MM.1S (cell line): Measurements from ENCODE around the gene CAPN5.

ENCODE experiments used
- DNase-seq: peaks from one replicate; pipeline ENCODE4 v3.0.0-alpha.2; 2015
- H2AFZ ChIP-seq: fragments of 300-600 bp; sonication (generic); 2 replicates; pipeline ENCODE4 v1.6.0; 2016; ENCODE audit warnings: antibody characterized with exemption, low read length
- H3F3A ChIP-seq: fragments of 300-600 bp; sonication (generic); 2 replicates; pipeline ENCODE4 v1.6.1; 2016; ENCODE audit warnings: mild to moderate bottlenecking, antibody characterized with exemption, low read length, moderate library complexity, mixed read lengths; ENCODE audit not compliant: insufficient read depth
- H3K27ac ChIP-seq: fragments of 300-600 bp; sonication (generic); 2 replicates; pipeline ENCODE4 v1.5.1; 2016; ENCODE audit warnings: mild to moderate bottlenecking, low read length
- H3K27me3 ChIP-seq: fragments of 300-600 bp; sonication (generic); replicated peaks from 2 replicates; pipeline ENCODE4 v1.6.0; 2016; ENCODE audit warnings: low read length; ENCODE audit not compliant: insufficient read depth
- H3K36me3 ChIP-seq: fragments of 300-600 bp; sonication (generic); replicated peaks from 2 replicates; pipeline ENCODE4 v1.6.1; 2016; ENCODE audit warnings: mild to moderate bottlenecking, low read length, mixed read lengths; ENCODE audit not compliant: insufficient read depth
- H3K4me1 ChIP-seq: fragments of 300-600 bp; sonication (generic); 2 replicates; pipeline ENCODE4 v1.6.1; 2016; ENCODE audit warnings: low read length, mixed read lengths
- H3K4me2 ChIP-seq: fragments of 300-600 bp; sonication (generic); 2 replicates; pipeline ENCODE4 v1.6.0; 2016; ENCODE audit warnings: low read depth, low read length
- H3K4me3 ChIP-seq: fragments of 300-600 bp; sonication (generic); 2 replicates; pipeline ENCODE4 v1.5.1; 2016; ENCODE audit warnings: low read length, mixed read lengths
- H3K79me2 ChIP-seq: fragments of 300-600 bp; sonication (generic); 2 replicates; pipeline ENCODE4 v1.6.1; 2016; ENCODE audit warnings: mixed run types, low read length, mixed read lengths
- H3K9ac ChIP-seq: fragments of 300-600 bp; sonication (generic); 2 replicates; pipeline ENCODE4 v1.6.1; 2016; ENCODE audit warnings: low read length, mixed read lengths
- H3K9me2 ChIP-seq: fragments of 300-600 bp; sonication (generic); replicated peaks from 2 replicates; pipeline ENCODE4 v1.6.1; 2016; ENCODE audit warnings: mild to moderate bottlenecking, low read length, mixed read lengths; ENCODE audit not compliant: insufficient read depth
- H3K9me3 ChIP-seq: fragments of 300-600 bp; sonication (generic); replicated peaks from 2 replicates; pipeline ENCODE4 v1.6.1; 2016; ENCODE audit warnings: mild to moderate bottlenecking, low read length, mixed read lengths; ENCODE audit not compliant: insufficient read depth
- H4K20me1 ChIP-seq: fragments of 300-600 bp; sonication (generic); 2 replicates; pipeline ENCODE4 v1.6.1; 2016; ENCODE audit warnings: mild to moderate bottlenecking, low read length, moderate library complexity, mixed read lengths; ENCODE audit not compliant: insufficient read depth
- EZH2 ChIP-seq: fragments of 300-600 bp; sonication (generic); optimal IDR thresholded peaks from 2 replicates; pipeline ENCODE3; 2017; ENCODE audit warnings: low read depth, mild to moderate bottlenecking, antibody characterized with exemption, low read length, mixed read lengths
- EZH2phosphoT487 ChIP-seq: fragments of 300-600 bp; sonication (generic); IDR thresholded peaks from 2 replicates; pipeline ENCODE4 v1.6.1; 2018; ENCODE audit warnings: antibody characterized with exemption, low read length
- TF ChIP-seq, protein P1 (sequence below): fragments of 300-600 bp; sonication (generic); IDR thresholded peaks from 2 replicates; pipeline ENCODE4 v1.5.1; 2016; ENCODE audit warnings: antibody characterized with exemption, low read length, mixed read lengths

CAPN5 gene

DNA sequence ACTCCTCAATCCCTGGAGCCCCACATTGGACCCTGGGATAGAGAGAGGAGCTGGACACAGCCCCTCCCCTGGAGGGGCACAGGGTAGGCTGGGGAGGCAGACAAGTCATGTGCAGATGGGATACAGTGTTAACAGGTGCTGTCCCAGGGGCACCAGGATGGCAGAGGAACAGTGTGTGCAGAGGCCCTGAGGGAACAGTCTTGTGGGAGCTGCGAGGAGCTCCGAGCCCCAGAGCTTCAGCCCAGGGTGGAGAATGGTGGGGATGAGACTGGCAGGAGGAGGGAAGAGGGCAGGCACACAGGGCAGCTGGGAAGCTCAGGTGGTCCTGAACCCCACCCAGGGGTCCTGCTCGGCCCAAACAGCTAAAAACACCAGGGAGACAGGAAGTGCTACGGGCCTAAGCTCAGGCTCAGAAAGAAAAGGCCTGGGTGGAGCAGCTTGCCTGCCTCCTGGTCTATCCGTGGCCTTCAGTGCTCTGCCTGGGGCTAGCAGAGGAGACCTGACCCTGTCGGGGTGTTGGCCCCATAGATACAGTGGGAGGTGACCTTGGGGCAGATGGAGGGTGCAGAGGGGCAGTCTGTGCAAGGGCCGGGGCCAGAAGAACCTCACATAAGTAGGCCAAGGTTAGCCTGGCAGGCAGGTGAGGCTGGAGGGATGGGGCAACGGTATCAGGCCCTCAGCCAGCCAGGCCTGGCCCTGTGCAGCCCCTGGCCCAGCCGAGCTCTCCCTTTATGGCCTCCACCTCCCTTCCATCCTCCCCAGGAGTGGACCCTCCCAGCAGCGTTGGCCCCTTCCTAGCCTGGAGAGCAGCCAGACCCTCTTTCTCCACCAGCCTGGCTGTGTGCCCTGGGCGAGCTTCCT lies 15.4 kb downstream of the CAPN5 start:
- TF ChIP-seq, protein P1, sequence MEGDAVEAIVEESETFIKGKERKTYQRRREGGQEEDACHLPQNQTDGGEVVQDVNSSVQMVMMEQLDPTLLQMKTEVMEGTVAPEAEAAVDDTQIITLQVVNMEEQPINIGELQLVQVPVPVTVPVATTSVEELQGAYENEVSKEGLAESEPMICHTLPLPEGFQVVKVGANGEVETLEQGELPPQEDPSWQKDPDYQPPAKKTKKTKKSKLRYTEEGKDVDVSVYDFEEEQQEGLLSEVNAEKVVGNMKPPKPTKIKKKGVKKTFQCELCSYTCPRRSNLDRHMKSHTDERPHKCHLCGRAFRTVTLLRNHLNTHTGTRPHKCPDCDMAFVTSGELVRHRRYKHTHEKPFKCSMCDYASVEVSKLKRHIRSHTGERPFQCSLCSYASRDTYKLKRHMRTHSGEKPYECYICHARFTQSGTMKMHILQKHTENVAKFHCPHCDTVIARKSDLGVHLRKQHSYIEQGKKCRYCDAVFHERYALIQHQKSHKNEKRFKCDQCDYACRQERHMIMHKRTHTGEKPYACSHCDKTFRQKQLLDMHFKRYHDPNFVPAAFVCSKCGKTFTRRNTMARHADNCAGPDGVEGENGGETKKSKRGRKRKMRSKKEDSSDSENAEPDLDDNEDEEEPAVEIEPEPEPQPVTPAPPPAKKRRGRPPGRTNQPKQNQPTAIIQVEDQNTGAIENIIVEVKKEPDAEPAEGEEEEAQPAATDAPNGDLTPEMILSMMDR, result no peak
- TF ChIP-seq EZH2phosphoT487, result no peak
- TF ChIP-seq EZH2, result no peak
- Histone ChIP-seq H3K4me3 (no peak overlapping the region), H3K4me1 (0 out of 2 replicates have a peak, but pooled peaks cover 4% of the 10 kb centered on the region), H3K36me3 (no peaks in the 10 kb centered on the region), H3K79me2 (no peaks in the 10 kb centered on the region), H3K4me2 (no peak overlapping the region), H3K9me2 (no peaks in the 10 kb centered on the region), H2AFZ (no peak overlapping the region), H3K9me3 (no peaks in the 10 kb centered on the region), H3K27ac (no peak overlapping the region), H3K9ac (no peak overlapping the region), H3K27me3 (no peaks in the 10 kb centered on the region), H4K20me1 (no peaks in the 10 kb centered on the region), H3F3A (no peaks in the 10 kb centered on the region)
- DNase-seq, result no peak

DNA sequence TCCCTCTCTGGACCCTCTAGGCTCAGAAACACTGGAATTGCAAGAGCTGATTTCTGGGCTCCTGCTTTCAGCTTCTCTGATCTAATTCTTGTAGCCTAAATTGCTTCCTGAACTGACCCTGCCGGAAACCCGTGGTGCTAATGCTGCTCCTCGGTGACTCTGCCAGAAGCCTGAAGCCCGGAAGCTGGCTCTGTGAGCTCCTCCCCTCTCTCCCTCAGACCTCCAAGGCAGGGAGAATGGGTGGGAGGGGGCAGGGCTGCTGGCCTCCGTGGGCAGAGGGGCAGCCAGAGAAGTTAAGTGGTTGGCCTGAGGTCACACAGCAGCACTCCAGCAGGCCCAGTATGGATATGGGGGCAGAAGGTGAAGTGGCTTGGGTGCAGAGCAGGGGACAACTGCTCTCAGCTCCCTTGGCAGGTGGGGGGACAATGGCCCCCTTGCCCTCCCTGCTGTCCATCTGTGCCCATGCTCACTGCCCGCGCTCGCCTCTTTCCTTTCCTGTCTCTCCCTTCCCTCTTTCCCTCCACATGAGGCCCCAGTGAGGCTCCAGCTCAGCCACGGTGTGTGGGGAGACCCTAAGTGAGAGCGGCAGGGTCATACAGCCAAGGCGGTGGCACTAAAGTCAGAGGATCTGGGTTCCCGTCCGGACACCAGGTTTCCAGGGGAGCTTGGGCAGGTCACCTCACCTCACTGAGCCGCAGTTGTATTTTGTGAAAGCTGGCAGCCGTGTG lies 16.2 kb downstream of the CAPN5 start:
- H3K27ac ChIP-seq, result no peak overlapping the region
- no peak overlapping the region for H2AFZ ChIP-seq
- no peak overlapping the region for H3K9ac ChIP-seq
- H3K4me2 ChIP-seq, result no peak overlapping the region
- no peaks in the 10 kb centered on the region for H3K79me2 ChIP-seq
- 0 out of 2 replicates have a peak, but pooled peaks cover 4% of the 10 kb centered on the region for H3K4me1 ChIP-seq
- no peak for DNase-seq
- TF ChIP-seq, protein P1, result no peak
- TF ChIP-seq EZH2 (no peak), EZH2phosphoT487 (no peak)
- H3K27me3 ChIP-seq, result no peaks in the 10 kb centered on the region
- H3K9me3 ChIP-seq, result no peaks in the 10 kb centered on the region
- H4K20me1 ChIP-seq, result no peaks in the 10 kb centered on the region
- H3K36me3 ChIP-seq, result no peaks in the 10 kb centered on the region
- H3F3A ChIP-seq, result no peaks in the 10 kb centered on the region
- no peaks in the 10 kb centered on the region for H3K9me2 ChIP-seq
- H3K4me3 ChIP-seq, result no peak overlapping the region

DNA sequence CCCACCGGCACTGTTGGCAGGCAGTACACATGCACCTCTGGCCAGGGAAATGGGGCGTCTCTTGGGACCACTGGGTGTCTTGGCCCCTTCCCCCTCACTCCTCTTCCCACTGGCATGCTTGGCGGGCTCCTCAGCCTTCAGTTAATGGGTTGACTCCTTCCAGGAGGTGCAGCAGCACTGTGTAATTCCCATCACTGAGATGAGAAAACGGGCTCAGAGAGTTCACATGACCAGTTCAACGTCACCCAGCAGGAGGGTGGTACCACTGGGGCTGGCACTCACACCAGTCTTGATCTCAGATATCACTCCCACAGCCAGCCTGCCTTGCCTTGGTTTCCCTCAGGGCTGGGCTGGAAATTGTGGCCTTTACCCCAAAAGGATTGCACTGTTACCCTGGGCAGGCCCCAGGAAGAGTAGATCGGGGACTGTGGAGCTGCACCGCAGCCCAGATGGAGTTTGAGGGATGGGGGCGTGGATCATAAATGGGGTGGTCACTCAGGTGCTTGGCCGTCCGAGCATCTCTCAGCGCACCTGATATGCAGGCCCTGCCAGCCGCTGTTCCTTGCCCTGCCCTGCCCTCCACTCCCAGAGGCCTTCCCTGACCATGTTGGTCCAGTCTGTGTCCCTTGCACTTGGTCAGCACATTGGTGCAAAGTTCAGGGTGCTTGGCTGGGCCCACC lies 16.9 kb downstream of the CAPN5 start:
- no peak for TF ChIP-seq EZH2phosphoT487
- TF ChIP-seq, protein P1, result no peak
- TF ChIP-seq EZH2, result no peak
- Histone ChIP-seq H3K9ac (no peak overlapping the region), H3F3A (no peaks in the 10 kb centered on the region), H3K4me1 (0 out of 2 replicates have a peak, but pooled peaks cover 4% of the 10 kb centered on the region), H3K36me3 (no peaks in the 10 kb centered on the region), H3K9me2 (no peaks in the 10 kb centered on the region), H3K4me2 (no peak overlapping the region), H2AFZ (no peak overlapping the region), H3K79me2 (no peaks in the 10 kb centered on the region), H4K20me1 (no peaks in the 10 kb centered on the region), H3K27me3 (no peaks in the 10 kb centered on the region), H3K4me3 (no peak overlapping the region), H3K27ac (no peak overlapping the region), H3K9me3 (no peaks in the 10 kb centered on the region)
- no peak for DNase-seq
